ENCODE data around the gene TECPR2.

DNA sequence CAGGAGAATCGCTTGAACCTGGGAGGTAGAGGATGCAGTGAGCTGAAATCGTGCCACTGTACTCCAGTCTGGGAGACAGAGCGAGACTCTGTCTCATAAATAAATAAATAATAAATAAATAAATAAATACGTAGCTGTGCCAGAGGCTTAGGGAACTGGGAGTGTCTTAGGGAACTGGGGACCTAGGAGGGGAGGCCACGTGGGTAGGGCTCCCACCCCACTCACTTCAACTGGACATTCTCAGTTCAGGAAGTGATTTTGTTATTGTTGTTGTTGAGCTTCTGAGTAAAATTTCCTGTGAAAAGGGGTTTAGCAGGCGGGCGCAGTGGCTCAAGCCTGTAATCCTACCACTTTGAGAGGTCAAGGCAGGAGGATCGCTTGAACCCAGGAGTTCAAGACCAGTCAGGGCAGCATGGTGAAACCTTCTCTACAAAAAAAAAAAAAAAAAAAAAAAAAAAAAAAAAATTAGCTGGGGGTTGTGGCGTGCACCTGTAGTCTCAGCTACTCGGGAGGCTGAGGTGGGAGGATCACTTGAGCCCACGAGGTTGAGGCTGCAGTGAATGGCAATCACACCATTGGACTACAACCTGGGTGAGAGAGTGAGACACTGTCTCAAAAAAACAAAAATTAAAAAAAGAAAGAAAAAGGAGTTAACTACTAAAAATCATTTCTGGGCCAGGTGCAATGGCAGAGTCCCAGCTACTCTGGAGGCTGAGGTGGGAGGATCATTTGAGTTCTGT lies 165.9 kb downstream of the TECPR2 start:
- TF ChIP-seq POLR2A (IDR thresholded peaks at IDR 0.05; ENCODE audit: low read depth, low read length), result no peak
- no peak for TF ChIP-seq POLR2AphosphoS5 (IDR thresholded peaks at IDR 0.05; ENCODE audit: low read depth, low read length)
- TF ChIP-seq TAF1 (IDR thresholded peaks at IDR 0.05; ENCODE audit: borderline replicate concordance, low read depth, low read length), result no peak

All from GM12892 (cell line).